Heart left ventricle (tissue), 13 donors: ENCODE data around the gene CD68.

ENCODE experiments used
- POLR2A ChIP-seq, 2 donors: fragments of 450-650 bp; IDR thresholded peaks; one replicate each; pipeline ENCODE4 v1.6.1; 2017; ENCODE audit warnings: antibody characterized with exemption in 2 of 2, mild to moderate bottlenecking in 2 of 2, moderate library complexity in 2 of 2
- TF ChIP-seq, protein P1 (sequence below), 12 donors: fragments of 200-600 bp; sonication (generic) in 4 of 12; IDR thresholded peaks; one replicate each; pipeline versions ENCODE4 v1.5.0 to v1.8.0; 2018 to 2022; ENCODE audit warnings: antibody characterized with exemption in 12 of 12, mild to moderate bottlenecking in 5 of 12
- donor health status: ischemic (EF 13 %, LVEDD 7.1; RV severe dilation, severe dysfunction).
- donor health status: DM: no; HTN: yes; CAD: no.
- donor health status: DM: no; HTN: no; CAD: no.
- donor health status: ischemic (EF 25% LVEDD 6.9; RV normal size, moderate dysfunction).
- donor health status: ischemic (EF 25% LVEDD 5.7; RV mildly dilated, moderate dysfunction).
- donor health status: ischemic (EF 35%, LVEDD 5.7; RV mildly dilated, moderate dysfunction).
- donor health status: nonischemic (EF 11% LVEDD 7.7; RV severe dilation, severe dysfunction).
- donor health status: DM: yes; HTN: yes; CAD: no.
- donor health status: PGD.
- donor health status: ischemic (EF 29% LVEDD 5.4; RV normal size, mild dysfunction).
- donor health status: nonischemic (EF 23%, LVEDD 6.1; RV moderate dilation, normal function).

DNA sequence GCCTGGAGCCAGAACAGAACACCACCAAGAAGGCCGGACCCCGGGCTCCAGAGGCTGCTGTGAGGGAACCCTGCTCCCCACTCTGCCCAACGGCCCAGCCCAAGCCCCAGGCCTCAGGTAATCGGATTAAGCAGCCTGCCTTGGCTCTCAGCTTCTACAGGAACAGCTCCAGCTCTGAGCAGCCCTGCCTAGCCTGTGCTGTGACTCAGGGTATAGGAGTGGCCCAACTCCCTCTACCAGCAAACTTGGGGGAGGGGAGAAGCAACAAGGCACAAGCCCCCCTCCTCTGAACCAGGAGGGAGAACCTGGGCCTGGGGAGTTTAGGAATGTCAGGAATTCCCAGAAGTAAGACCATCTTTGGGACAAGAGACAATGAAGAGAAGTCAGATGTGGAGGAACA, 11.3 kb downstream of the CD68 start:
- TF ChIP-seq, protein P1, sequence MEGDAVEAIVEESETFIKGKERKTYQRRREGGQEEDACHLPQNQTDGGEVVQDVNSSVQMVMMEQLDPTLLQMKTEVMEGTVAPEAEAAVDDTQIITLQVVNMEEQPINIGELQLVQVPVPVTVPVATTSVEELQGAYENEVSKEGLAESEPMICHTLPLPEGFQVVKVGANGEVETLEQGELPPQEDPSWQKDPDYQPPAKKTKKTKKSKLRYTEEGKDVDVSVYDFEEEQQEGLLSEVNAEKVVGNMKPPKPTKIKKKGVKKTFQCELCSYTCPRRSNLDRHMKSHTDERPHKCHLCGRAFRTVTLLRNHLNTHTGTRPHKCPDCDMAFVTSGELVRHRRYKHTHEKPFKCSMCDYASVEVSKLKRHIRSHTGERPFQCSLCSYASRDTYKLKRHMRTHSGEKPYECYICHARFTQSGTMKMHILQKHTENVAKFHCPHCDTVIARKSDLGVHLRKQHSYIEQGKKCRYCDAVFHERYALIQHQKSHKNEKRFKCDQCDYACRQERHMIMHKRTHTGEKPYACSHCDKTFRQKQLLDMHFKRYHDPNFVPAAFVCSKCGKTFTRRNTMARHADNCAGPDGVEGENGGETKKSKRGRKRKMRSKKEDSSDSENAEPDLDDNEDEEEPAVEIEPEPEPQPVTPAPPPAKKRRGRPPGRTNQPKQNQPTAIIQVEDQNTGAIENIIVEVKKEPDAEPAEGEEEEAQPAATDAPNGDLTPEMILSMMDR (IDR thresholded peaks at IDR 0.05): no peak
- no peak for TF ChIP-seq POLR2A (IDR thresholded peaks at IDR 0.05)
